Activated T-cell treated with anti-CD3 and anti-CD28 coated beads, Interleukin-2, amount 50 U/mL, for 4 hours (primary cell): ENCODE measurements around the gene DLGAP4. TPM values are rescaled to one million over a fixed set of nuclear protein-coding genes. Genes with fewer than 3 reads are reported as not detected.
A peak's percentile ranks its signal among the peaks of the same experiment; 100 is the strongest.

Experiments
- ATAC-seq, 2 donors: fragments of 200-7000 bp; cut with Tn5 transposase; one replicate each; pipeline ENCODE4 v1.10.0; 2021
- DNase-seq: peaks from one replicate; pipeline ENCODE4 v3.0.0-alpha.2; 2020
- H3K27me3 Mint-ChIP-seq: one replicate; pipeline ENCODE4 v1.8.0; 2021; ENCODE audit warnings: low read depth, mixed read lengths
- H3K36me3 Mint-ChIP-seq: one replicate; pipeline ENCODE4 v1.8.0; 2022; ENCODE audit warnings: mixed read lengths; ENCODE audit not compliant: insufficient read depth
- H3K4me1 Mint-ChIP-seq: one replicate; pipeline ENCODE4 v1.8.0; 2021; ENCODE audit warnings: low read depth, mixed read lengths
- H3K4me3 Mint-ChIP-seq: one replicate; pipeline ENCODE4 v1.8.0; 2021; ENCODE audit warnings: mild to moderate bottlenecking, moderate library complexity, mixed read lengths
- H3K9me3 Mint-ChIP-seq: one replicate; pipeline ENCODE4 v1.8.0; 2021; ENCODE audit warnings: mixed read lengths
- total RNA-seq, 3 donors: library from RNA; stranded (reverse); gene quantifications; one replicate each; pipeline ENCODE4 v1.2.1, GENCODE V29; 2021

DLGAP4 gene
- total RNA-seq, 3 donors from 2014 or later, result 11.6 to 18.4 (median 12.3) TPM

DNA sequence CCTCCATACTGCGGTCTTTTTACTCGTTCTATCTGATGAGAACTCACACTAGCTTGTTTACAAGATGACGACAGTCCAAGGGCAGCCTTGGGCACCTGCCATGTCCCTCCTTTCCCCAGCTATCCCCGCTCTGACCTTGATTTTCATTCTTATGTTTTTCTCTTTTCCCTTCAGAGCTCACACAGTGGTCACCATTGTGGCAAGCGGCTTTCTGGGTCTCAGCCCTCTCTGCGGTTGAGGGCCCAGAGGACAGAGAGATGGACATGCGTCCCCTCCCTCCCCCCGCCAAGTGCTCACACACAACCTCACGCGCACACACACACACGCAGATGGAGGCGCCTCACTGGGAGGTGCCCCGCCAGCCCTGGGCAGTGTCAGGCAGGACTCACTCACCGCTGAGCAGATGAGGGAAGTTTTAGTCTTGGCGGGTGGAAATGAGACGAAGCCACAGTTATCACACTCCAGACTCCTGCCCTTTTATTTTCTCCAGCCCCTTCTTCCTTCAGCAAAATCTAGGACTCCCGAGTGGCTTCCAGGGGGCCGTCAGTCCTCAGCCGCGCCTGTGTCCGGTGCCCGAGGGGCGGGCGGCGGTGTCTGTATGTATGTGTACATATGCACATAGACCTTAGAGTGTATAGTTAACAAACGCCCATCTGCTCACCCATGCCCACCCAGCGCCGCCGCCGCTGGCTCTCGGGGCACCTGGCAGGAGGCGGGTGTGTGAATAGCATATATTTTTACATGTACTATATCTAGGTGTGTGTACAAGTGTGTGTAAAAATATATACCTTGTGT is 221.4 kb downstream of the DLGAP4 start:
- no peak overlapping the region for H3K4me3 Mint-ChIP-seq
- no peaks in the 10 kb centered on the region for H3K9me3 Mint-ChIP-seq
- H3K4me1 Mint-ChIP-seq, result no peaks in the 10 kb centered on the region
- no peaks in the 10 kb centered on the region for H3K27me3 Mint-ChIP-seq
- peaks cover 13% of the 10 kb centered on the region for H3K36me3 Mint-ChIP-seq
- DNase-seq, result no peak
- no peak for ATAC-seq

DNA sequence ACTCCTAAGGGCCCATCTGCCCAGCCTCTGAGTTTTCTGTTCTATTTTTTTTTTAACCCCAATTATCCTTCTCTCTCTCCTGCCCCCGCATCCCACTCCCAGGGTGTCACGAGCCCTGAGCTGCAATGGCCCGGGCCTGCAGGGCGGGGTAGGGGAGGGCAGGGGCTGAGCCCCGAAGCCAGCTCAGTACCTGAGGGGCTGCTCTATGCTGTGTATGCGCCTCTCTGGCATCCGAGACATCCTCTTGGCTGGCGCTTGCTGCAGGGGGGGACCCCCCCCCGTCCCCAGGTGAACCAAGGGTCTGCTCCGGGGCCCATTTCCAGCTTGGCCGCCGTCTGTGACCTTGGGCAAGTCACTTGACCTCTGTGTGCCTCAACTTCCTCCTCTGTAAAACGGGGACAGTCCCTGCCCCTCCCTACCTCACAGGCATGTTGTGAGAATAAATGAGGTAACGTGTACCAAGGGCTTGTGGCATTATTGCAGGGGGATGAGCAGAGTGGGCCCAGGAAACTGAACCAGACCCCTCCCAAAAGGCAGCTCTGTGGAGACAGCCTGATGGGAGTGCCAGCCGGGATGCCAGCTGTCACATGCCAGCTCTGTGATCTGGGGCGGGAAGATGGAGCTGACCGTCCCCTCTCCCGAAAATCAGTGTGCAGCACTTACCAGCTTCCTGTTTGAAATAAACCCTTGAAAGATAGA is 222.2 kb downstream of the DLGAP4 start:
- no peaks in the 10 kb centered on the region for H3K27me3 Mint-ChIP-seq
- H3K4me3 Mint-ChIP-seq, result no peak overlapping the region
- no peaks in the 10 kb centered on the region for H3K9me3 Mint-ChIP-seq
- ATAC-seq (no peak), DNase-seq (no peak)
- peaks cover 13% of the 10 kb centered on the region for H3K36me3 Mint-ChIP-seq
- H3K4me1 Mint-ChIP-seq, result no peaks in the 10 kb centered on the region

GRCh38 chr20:36528875-36529417 is 222.8 kb downstream of the DLGAP4 start:
- H3K4me3 Mint-ChIP-seq, result no peak overlapping the region
- H3K36me3 Mint-ChIP-seq, result peaks cover 13% of the 10 kb centered on the region
- no peaks in the 10 kb centered on the region for H3K27me3 Mint-ChIP-seq
- no peaks in the 10 kb centered on the region for H3K4me1 Mint-ChIP-seq
- DNase-seq, result no peak
- no peaks in the 10 kb centered on the region for H3K9me3 Mint-ChIP-seq
- ATAC-seq, result no peak

DNA sequence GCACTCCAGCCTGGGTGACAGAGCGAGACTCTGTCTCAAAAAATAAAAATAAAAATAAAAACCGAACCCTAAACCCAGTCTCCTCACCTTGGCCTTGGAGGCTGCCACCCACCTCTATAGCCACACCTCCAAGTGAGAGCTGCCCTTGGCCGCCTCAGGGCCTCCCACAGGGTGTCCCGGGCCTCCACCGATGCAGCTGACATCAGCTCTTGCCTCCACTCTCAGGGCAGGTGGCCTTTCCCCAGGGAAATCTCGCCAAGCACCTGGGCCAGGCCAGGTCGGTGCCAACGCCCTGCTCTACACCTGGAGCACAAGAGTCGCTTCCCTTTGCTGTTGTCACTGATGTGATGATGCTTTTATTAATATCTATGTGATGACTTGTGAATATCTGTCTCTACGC is 226.2 kb downstream of the DLGAP4 start:
- Mint-ChIP-seq H3K9me3 (no peaks in the 10 kb centered on the region), H3K27me3 (no peaks in the 10 kb centered on the region), H3K4me1 (no peaks in the 10 kb centered on the region), H3K4me3 (no peak overlapping the region), H3K36me3 (peaks cover 2% of the 10 kb centered on the region)
- ATAC-seq (no peak), DNase-seq (no peak)

GRCh38 chr20:36532822-36533221 is 226.7 kb downstream of the DLGAP4 start:
- Mint-ChIP-seq H3K4me1 (no peaks in the 10 kb centered on the region), H3K36me3 (no peaks in the 10 kb centered on the region), H3K4me3 (no peak overlapping the region), H3K27me3 (no peaks in the 10 kb centered on the region), H3K9me3 (no peaks in the 10 kb centered on the region)
- ATAC-seq (no peak), DNase-seq (no peak)

DNA sequence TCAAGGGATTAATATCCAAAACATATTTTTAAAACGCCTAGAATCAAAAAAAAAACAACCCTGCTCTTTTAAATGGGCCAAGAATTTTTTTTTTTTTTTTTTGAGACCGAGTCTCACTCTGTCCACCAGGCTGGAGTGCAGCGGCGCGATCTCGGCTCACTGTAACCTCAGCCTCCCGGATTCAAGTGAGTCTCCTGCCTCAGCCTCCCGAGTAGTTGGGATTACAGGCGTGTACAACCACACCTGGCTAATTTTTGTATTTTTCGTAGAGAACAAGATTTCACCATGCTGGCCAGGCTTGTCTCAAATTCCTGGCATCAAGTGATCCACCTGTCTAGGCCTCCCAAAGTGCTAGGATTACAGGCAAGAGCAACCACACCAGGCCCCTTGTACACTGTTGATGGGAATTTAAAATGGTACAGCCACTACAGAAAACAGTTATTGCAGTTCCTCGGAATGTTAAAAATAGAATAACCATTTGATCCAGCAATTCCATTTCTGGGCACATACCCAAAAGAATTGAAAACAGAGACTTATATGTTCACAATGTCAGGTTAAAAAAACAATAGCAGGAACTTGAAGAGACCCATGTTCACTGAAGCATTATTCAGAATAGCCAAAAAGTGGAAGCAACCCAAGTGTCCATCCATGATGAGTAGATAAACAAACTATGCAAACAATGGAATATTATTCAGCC is 232.0 kb downstream of the DLGAP4 start:
- ATAC-seq (no peak), DNase-seq (no peak)
- H3K4me1 Mint-ChIP-seq, result no peaks in the 10 kb centered on the region
- H3K9me3 Mint-ChIP-seq, result no peaks in the 10 kb centered on the region
- peaks cover 5% of the 10 kb centered on the region for H3K27me3 Mint-ChIP-seq
- H3K4me3 Mint-ChIP-seq, result no peak overlapping the region
- no peaks in the 10 kb centered on the region for H3K36me3 Mint-ChIP-seq

- peak in 1 of 2 donors; percentile 14 for ATAC-seq
- H3K27me3 Mint-ChIP-seq, result peaks cover 5% of the 10 kb centered on the region
- H3K4me3 Mint-ChIP-seq, result no peak overlapping the region
- DNase-seq, result no peak
- H3K4me1 Mint-ChIP-seq, result no peaks in the 10 kb centered on the region
- H3K36me3 Mint-ChIP-seq, result no peaks in the 10 kb centered on the region
- no peaks in the 10 kb centered on the region for H3K9me3 Mint-ChIP-seq
These were observed 234.5 kb downstream of the DLGAP4 start for GRCh38 chr20:36540551-36541211.

DNA sequence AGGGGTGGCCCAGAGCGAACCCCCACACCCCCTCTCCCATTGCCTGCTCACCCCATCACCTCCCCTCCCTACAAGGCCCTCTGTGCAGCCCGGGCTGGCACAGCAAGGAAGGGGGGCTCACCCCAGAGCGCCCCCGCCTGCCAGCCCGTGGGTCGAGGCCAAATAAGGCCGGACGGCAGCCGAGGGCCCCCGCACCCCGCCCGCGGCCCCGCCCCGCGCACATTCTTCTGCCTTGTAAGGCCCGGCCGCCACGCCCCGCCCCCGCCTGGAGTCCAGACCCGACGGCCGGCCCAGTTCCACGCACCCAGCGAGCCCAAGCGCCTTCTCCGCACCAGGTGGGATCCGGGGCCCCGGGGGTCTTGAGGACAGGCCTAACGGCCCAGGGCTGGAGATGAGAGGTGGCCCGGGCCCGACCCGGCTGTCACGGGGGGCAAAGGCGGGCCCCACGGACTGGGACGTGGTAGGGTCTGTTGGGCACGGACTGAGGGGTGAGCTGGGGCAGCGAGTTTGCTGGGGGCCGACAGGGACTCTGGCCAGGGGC is 235.2 kb downstream of the DLGAP4 start, which contains the start of gene MYL9:
TSS of gene MYL9 (plus strand) at position 293 of the 541 bp plus-strand sequence. CDS start 3,366 bp downstream, outside the sequence.
- peaks cover 5% of the 10 kb centered on the region for H3K27me3 Mint-ChIP-seq
- no peak for DNase-seq
- no peak within 1 kb of the TSS for H3K4me3 Mint-ChIP-seq
- H3K9me3 Mint-ChIP-seq, result no peaks in the 10 kb centered on the region
- ATAC-seq, result peak in 1 of 2 donors; percentile 37
- H3K4me1 Mint-ChIP-seq, result no peaks in the 10 kb centered on the region
- no peaks in the 10 kb centered on the region for H3K36me3 Mint-ChIP-seq

DNA sequence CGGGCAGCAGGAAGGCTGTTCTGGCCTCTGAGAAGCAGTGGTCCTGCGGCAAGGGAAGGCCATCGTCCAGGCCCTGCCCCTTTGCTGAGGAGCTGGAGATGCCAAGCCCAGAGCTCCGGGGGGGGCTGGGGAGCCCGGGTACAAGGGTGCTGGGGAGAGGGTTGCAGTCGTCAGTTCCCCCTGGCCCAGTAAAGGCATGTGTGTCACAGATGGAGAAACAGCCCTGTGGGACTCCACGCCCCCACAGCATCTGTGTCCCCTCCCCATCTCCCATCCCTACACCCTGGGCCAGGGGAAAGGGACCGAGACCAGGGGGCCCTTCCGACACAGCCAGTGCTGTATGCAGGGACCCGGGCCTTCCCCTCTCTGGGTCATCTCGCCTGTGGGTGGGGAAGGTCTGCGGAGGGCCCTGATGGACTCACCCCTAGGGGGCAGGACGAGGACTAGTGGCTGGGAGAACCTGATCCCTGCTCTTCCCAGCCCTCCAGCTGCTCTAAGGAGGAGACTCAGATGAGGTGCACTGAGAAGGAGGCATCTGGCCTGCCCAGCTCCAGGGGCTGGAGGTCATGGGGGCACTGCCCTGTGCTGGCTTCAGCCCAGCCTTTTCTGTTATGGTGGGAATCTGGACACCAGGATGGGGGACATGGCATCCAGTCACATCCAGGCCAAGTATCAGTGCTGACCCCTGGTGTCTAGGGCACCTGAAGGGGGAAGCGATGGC is 235.8 kb downstream of the DLGAP4 start:
- no peaks in the 10 kb centered on the region for H3K4me1 Mint-ChIP-seq
- H3K36me3 Mint-ChIP-seq, result no peaks in the 10 kb centered on the region
- ATAC-seq, result no peak
- no peak overlapping the region for H3K4me3 Mint-ChIP-seq
- no peak for DNase-seq
- peaks cover 5% of the 10 kb centered on the region for H3K27me3 Mint-ChIP-seq
- H3K9me3 Mint-ChIP-seq, result no peaks in the 10 kb centered on the region

DNA sequence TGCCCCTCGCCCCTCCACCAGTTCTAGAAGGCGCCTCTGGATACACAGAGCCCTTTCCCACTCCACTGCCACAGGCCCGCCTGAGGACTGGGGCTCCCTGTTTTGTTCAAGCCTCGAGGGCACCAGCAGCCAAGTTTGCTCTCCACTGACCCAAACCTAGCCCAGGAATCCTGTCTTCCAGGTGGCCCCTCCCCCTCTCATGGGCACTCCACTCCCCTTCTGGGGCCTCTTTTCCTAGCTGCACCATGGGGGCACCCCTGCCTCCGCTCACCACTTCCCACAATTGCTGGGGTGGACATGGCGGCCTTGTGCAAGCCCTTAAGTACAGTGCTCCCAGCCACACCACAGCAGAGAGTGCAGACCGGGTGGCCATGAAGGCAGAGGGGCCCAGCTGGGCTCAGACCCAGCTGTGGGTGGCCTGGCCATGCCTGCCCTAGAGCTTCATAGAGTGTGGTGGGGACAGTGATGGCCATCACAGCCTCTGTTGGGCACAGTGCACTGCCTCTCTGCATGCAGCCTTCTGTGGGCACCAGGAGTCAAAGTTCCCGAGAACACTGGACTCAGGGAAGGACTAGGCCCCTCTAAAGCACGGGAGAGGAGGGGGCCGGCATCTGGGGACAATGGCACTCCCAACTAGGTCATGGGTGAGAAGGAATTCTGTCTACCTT is 236.5 kb downstream of the DLGAP4 start:
- DNase-seq, result no peak
- H3K4me1 Mint-ChIP-seq, result no peaks in the 10 kb centered on the region
- H3K27me3 Mint-ChIP-seq, result peaks cover 5% of the 10 kb centered on the region
- H3K36me3 Mint-ChIP-seq, result no peaks in the 10 kb centered on the region
- no peak for ATAC-seq
- no peaks in the 10 kb centered on the region for H3K9me3 Mint-ChIP-seq
- no peak overlapping the region for H3K4me3 Mint-ChIP-seq

GRCh38 chr20:36543184-36544133 is 237.3 kb downstream of the DLGAP4 start:
- H3K4me1 Mint-ChIP-seq, result no peaks in the 10 kb centered on the region
- H3K9me3 Mint-ChIP-seq, result no peaks in the 10 kb centered on the region
- DNase-seq, result no peak
- H3K27me3 Mint-ChIP-seq, result peaks cover 5% of the 10 kb centered on the region
- H3K36me3 Mint-ChIP-seq, result no peaks in the 10 kb centered on the region
- no peak overlapping the region for H3K4me3 Mint-ChIP-seq
- no peak for ATAC-seq
